Activated CD8-positive, alpha-beta T cell treated with anti-CD3 and anti-CD28 coated beads for 36 hours (primary cell): ENCODE measurements around the gene ARFGAP1. TPM values are rescaled to one million over a fixed set of nuclear protein-coding genes. Genes with fewer than 3 reads are reported as not detected.

Experiments used
- ATAC-seq: fragments of 200-7000 bp; cut with Tn5 transposase; one replicate; pipeline ENCODE4 v1.10.0; 2021; ENCODE audit warnings: mild to moderate bottlenecking, moderate library complexity
- CTCF ChIA-PET: fragments of 350-600 bp; sonication (Branson Sonifier 250); formaldehyde crosslinking; loops from one replicate; lab custom pipeline; 2021; ENCODE audit warnings: antibody characterized with exemption; lab: Charles Lee
- POLR2A ChIA-PET: fragments of 350-600 bp; sonication (Branson Sonifier 250); formaldehyde crosslinking; loops from one replicate; lab custom pipeline; 2021; ENCODE audit warnings: antibody characterized with exemption; lab: Charles Lee
- DNase-seq: peaks from one replicate; pipeline ENCODE4 v3.0.0-alpha.2; 2020
- H3K27ac Mint-ChIP-seq: one replicate; pipeline ENCODE4 v1.8.0; 2021; ENCODE audit warnings: mild to moderate bottlenecking, mixed read lengths
- H3K27me3 Mint-ChIP-seq: one replicate; pipeline ENCODE4 v1.8.0; 2021; ENCODE audit warnings: mixed read lengths
- H3K36me3 Mint-ChIP-seq: one replicate; pipeline ENCODE4 v1.8.0; 2021; ENCODE audit warnings: low read depth, mixed read lengths
- H3K4me1 Mint-ChIP-seq: one replicate; pipeline ENCODE4 v1.8.0; 2021; ENCODE audit warnings: low read depth, mixed read lengths
- H3K4me3 Mint-ChIP-seq: one replicate; pipeline ENCODE4 v1.8.0; 2021; ENCODE audit warnings: mild to moderate bottlenecking, moderate library complexity, mixed read lengths
- H3K9me3 Mint-ChIP-seq: one replicate; pipeline ENCODE4 v1.8.0; 2021; ENCODE audit warnings: mixed read lengths
- CTCF ChIP-seq: fragments of 200-600 bp; IDR thresholded peaks from one replicate; pipeline ENCODE4 v1.8.0; 2022; ENCODE audit warnings: antibody characterized with exemption, mild to moderate bottlenecking
- intact Hi-C: fragments of 100-400 bp; cut with micrococcal nuclease; formaldehyde crosslinking; loops from one replicate; pipeline ENCODE4 v1.10.0; 2022
- total RNA-seq, 2 experiments: library from RNA; stranded (reverse); gene quantifications; one replicate each; pipeline ENCODE4 v1.2.3, GENCODE V29; 2021

The ARFGAP1 gene
- total RNA-seq, 2 experiments from 2014 or later: 71.3 to 75.0 TPM

GRCh38 chr20:63243604-63244247, 28.9 kb upstream of the ARFGAP1 start:
- Mint-ChIP-seq H3K27me3 (peaks cover 4% of the 10 kb centered on the region), H3K4me3 (no peak overlapping the region), H3K4me1 (no peaks in the 10 kb centered on the region), H3K27ac (no peak overlapping the region), H3K36me3 (no peaks in the 10 kb centered on the region), H3K9me3 (no peaks in the 10 kb centered on the region)
- ChIA-PET POLR2A (interaction anchor here (0.8 kb wide), 1 partner anchor 18 kb away, joined by 4 read pairs; no protein-coding TSS in a partner anchor), CTCF (interaction anchor here (2.7 kb wide), 1 partner anchor 20 kb away, joined by 6 read pairs; no protein-coding TSS in a partner anchor)
- no peak for TF ChIP-seq CTCF
- no peak for DNase-seq
- ATAC-seq: no peak
- intact Hi-C loops: no loop called here

- DNase-seq (no peak), ATAC-seq (no peak)
- Mint-ChIP-seq H3K27ac (no peak overlapping the region), H3K27me3 (peaks cover 8% of the 10 kb centered on the region), H3K9me3 (no peaks in the 10 kb centered on the region), H3K4me1 (no peaks in the 10 kb centered on the region), H3K4me3 (no peak overlapping the region), H3K36me3 (no peaks in the 10 kb centered on the region)
- ChIA-PET POLR2A (no interaction called here), CTCF (interaction anchor here (2.7 kb wide), 1 partner anchor 21 kb away, joined by 6 read pairs; no protein-coding TSS in a partner anchor)
- no peak for TF ChIP-seq CTCF
- intact Hi-C loops: no loop called here
These were observed 28.1 kb upstream of the ARFGAP1 start for GRCh38 chr20:63244468-63244867.

- H3K27ac Mint-ChIP-seq: no peak overlapping the region
- no peak for ATAC-seq
- CTCF ChIA-PET: interaction anchor here (1.9 to 2.1 kb wide), 2 partner anchors 12 to 22 kb away, joined by 5 to 12 read pairs; no protein-coding TSS in a partner anchor
These were observed 25.9 kb upstream of the ARFGAP1 start for GRCh38 chr20:63246490-63247288.

GRCh38 chr20:63247671-63248228, 24.9 kb upstream of the ARFGAP1 start:
- DNase-seq: no peak
- H3K4me1 Mint-ChIP-seq: peaks cover 2% of the 10 kb centered on the region
- no peaks in the 10 kb centered on the region for H3K9me3 Mint-ChIP-seq
- POLR2A ChIA-PET: no interaction called here
- intact Hi-C loops: no loop called here
- H3K27me3 Mint-ChIP-seq: peaks cover 21% of the 10 kb centered on the region
- CTCF ChIA-PET: interaction anchor here (2.4 kb wide), 1 partner anchor 24 kb away, joined by 12 read pairs; no protein-coding TSS in a partner anchor
- ATAC-seq: no peak
- no peak overlapping the region for H3K27ac Mint-ChIP-seq
- no peak for TF ChIP-seq CTCF
- H3K36me3 Mint-ChIP-seq: no peaks in the 10 kb centered on the region
- no peak overlapping the region for H3K4me3 Mint-ChIP-seq

More at GRCh38 chr20:63246490-63247288, 25.9 kb upstream of the ARFGAP1 start:
- Mint-ChIP-seq H3K27me3 (peaks cover 16% of the 10 kb centered on the region), H3K9me3 (no peaks in the 10 kb centered on the region), H3K4me1 (no peaks in the 10 kb centered on the region), H3K36me3 (no peaks in the 10 kb centered on the region), H3K4me3 (no peak overlapping the region)
- intact Hi-C loops: no loop called here
- POLR2A ChIA-PET: no interaction called here
- TF ChIP-seq CTCF: no peak
- no peak for DNase-seq
